ENCODE results near the gene SAMD4A. TPM values are rescaled to one million over a fixed set of nuclear protein-coding genes. Genes with fewer than 3 reads are reported as not detected.

Gene SAMD4A
- total and polyA plus RNA-seq, 12 donors, result 14.0 to 284 (median 191) TPM

DNA sequence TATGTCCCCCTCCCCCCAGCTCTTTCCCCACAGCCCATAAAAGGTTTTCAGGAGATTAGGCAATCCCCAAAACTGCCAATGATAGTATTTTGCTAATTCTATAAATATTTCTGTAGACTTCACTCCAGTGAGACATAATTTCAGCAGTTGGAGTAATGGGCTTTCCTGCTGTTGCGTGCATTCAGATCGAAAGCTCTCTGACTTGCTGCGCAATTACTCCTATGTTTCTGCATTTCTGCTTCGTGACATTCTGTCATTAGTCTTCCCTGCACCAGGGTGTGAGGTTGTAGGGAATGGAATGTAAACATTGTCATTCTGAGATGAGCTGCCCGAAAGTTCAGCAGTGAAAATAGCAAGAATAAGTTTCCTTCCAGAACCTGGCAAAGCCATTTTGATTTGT, 58.2 kb downstream of the SAMD4A start:
- H3K27ac ChIP-seq, result peak overlapping the region in 4 of 10 donors; percentile 8 to 87 (median 58)
- H3K9me3 ChIP-seq, result no peaks in the 10 kb centered on the region
- no peaks in the 10 kb centered on the region for H3K27me3 ChIP-seq
- peaks cover 6 to 69% (median 61%) of the 10 kb centered on the region in 9 donors for H3K4me1 ChIP-seq
- ATAC-seq (no peak), DNase-seq (no peak)
- intact Hi-C loops (cut with DNase I), result loop anchor here in 3 of 10 donors (5.0 to 10.0 kb wide), 2 partner anchors 50 to 58 kb away; partner anchors contain the start of gene SAMD4A (in 2 of the 3)
- H3K36me3 ChIP-seq, result no peaks in the 10 kb centered on the region
- TF ChIP-seq, protein P1, sequence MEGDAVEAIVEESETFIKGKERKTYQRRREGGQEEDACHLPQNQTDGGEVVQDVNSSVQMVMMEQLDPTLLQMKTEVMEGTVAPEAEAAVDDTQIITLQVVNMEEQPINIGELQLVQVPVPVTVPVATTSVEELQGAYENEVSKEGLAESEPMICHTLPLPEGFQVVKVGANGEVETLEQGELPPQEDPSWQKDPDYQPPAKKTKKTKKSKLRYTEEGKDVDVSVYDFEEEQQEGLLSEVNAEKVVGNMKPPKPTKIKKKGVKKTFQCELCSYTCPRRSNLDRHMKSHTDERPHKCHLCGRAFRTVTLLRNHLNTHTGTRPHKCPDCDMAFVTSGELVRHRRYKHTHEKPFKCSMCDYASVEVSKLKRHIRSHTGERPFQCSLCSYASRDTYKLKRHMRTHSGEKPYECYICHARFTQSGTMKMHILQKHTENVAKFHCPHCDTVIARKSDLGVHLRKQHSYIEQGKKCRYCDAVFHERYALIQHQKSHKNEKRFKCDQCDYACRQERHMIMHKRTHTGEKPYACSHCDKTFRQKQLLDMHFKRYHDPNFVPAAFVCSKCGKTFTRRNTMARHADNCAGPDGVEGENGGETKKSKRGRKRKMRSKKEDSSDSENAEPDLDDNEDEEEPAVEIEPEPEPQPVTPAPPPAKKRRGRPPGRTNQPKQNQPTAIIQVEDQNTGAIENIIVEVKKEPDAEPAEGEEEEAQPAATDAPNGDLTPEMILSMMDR (IDR thresholded peaks at IDR 0.05), result no peak
- 58 to 68% methylated on average over 5 of the region's 5 CpGs for WGBS, 2 donors
- no peak overlapping the region for H3K4me3 ChIP-seq

DNA sequence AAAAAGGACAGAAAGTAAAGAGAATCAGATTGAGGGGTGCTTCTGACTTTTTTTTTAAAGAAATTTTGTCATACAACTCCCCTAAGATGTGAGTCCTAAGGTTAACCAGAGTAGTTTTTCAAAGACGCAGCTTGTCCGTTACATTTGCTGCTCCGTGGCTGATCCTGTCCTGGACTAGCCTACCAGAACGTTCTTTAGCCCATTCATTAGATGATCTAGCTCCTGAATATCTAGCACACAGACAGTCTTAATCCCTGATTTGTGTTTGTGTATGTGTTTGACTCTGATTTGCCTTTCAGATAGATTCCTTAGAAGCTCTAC, 60.3 kb downstream of the SAMD4A start:
- Histone ChIP-seq H3K27ac (peak overlapping the region; percentile 38 to 92 (median 78)), H3K27me3 (no peaks in the 10 kb centered on the region), H3K36me3 (no peaks in the 10 kb centered on the region), H3K9me3 (no peaks in the 10 kb centered on the region), H3K4me3 (peak overlapping the region in 8 of 10 donors; percentile 4 to 50 (median 27)), H3K4me1 (peaks cover 6 to 73% (median 66%) of the 10 kb centered on the region in 9 donors)
- peak in 6 of 8 donors; percentile 10 to 54 (median 38) for ATAC-seq
- WGBS, 2 donors, result 11 to 16% methylated on average over 4 of the region's 4 CpGs
- intact Hi-C loops (cut with DNase I), result loop anchor here in 3 of 10 donors (5.0 to 10.0 kb wide), 2 partner anchors 52 to 60 kb away; partner anchors contain the start of gene SAMD4A (in 2 of the 3)
- TF ChIP-seq, protein P1 (IDR thresholded peaks at IDR 0.05), result no peak
- DNase-seq, result no peak

DNA sequence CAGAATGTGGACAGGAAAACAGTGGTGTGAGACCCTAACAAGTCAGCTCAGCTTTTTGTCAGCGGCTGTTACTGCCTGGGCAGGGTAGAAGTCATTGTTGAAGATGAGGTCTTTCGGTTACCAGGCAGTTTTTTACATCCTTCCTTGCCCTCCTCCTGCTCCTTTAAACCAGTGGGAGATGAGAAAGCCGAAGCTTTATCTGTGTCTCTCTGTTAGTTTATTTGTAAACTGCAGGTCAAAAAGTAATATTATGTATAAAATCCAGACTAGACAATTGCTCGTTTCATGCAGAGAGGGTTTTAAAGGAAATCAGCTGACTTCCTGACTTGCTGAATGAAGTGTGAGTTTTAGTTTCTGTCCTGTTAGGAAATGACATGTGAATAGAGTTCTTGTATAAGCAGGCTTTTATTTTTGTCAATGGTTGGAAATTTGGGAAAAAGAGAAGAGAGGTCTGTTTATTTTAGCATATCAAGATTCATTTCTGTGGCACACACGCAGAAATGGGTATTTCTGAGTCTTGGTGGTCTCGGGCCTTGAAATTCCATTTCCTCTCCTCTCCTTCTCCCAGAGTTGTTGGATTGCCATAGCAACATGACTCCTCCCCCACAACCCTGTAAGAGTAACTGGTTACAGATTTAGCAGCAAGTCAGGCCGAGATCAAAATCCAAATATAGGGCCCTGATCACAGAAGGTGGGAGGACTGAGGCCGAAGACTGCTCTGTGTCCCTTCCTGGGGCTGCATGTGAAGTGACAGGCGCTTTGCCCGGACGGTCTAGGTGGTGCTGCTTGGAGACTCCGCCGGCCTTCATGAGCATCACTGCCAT, 60.8 kb downstream of the SAMD4A start:
- Histone ChIP-seq H3K36me3 (no peaks in the 10 kb centered on the region), H3K9me3 (no peaks in the 10 kb centered on the region), H3K4me1 (peaks cover 6 to 67% (median 63%) of the 10 kb centered on the region in 9 donors), H3K27ac (peak overlapping the region; percentile 38 to 92 (median 78)), H3K27me3 (no peaks in the 10 kb centered on the region), H3K4me3 (peak overlapping the region in 9 of 10 donors; percentile 4 to 50 (median 26))
- ATAC-seq (peak; percentile 82 to 94 (median 90)), DNase-seq (peak; percentile 33 to 85)
- TF ChIP-seq, protein P1 (IDR thresholded peaks at IDR 0.05), result no peak
- 10 to 15% methylated on average over 13 of the region's 13 CpGs for WGBS, 2 donors
- intact Hi-C loops (cut with DNase I), result loop anchor here in 3 of 10 donors (5.0 to 10.0 kb wide), 2 partner anchors 53 to 60 kb away; partner anchors contain the start of gene SAMD4A (in 2 of the 3)

DNA sequence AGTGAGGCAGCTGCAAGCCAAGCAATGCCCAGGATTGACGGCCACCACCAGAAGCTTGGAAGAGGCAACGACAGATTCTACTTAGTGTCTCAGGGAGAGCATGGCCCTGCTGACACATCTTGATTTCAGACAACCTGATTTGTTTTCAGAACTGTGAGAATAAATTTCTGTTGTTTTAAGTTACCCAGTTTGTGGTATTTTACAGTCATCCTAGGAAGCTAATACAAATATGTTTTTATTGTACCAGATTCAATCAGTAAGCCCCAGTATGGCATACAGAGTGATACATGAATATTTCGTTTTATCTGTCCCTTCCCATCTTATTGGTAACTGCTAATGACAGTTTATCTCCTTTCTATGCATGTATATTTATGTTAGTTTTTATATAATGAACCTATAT, 62.3 kb downstream of the SAMD4A start:
- H3K36me3 ChIP-seq, result no peaks in the 10 kb centered on the region
- peak overlapping the region in 9 of 10 donors; percentile 50 to 92 (median 78) for H3K27ac ChIP-seq
- TF ChIP-seq, protein P1 (IDR thresholded peaks at IDR 0.05), result no peak
- no peaks in the 10 kb centered on the region for H3K27me3 ChIP-seq
- no peaks in the 10 kb centered on the region for H3K9me3 ChIP-seq
- ATAC-seq, result peak in 1 of 8 donors; percentile 4
- WGBS, 2 donors, result 58 to 66% methylated on average over 3 of the region's 3 CpGs
- intact Hi-C loops (cut with DNase I), result loop anchor here in 3 of 10 donors (5.0 to 10.0 kb wide), 2 partner anchors 54 to 62 kb away; partner anchors contain the start of gene SAMD4A (in 2 of the 3)
- DNase-seq, result no peak
- H3K4me1 ChIP-seq, result peaks cover 6 to 73% (median 59%) of the 10 kb centered on the region in 9 donors
- H3K4me3 ChIP-seq, result no peak overlapping the region

Measured in heart right ventricle (tissue), 16 donors.